RWPE1 (cell line): ENCODE data around the gene ATP8B1.
"Not testable (repeated sequence)": the region's sequence is repeated elsewhere in the genome, so short reads cannot be mapped to it uniquely, and the experiment has no call there.

ENCODE experiments used
- CTCF ChIA-PET: fragments of 350-600 bp; sonication (Branson Sonifier 250); formaldehyde crosslinking; extraction: SDS; loops from one replicate; lab custom pipeline; 2021; lab: Yijun Ruan, JAX
- POLR2A ChIA-PET: fragments of 400-600 bp; formaldehyde crosslinking; extraction: SDS; loops from one replicate; lab custom pipeline; 2020; ENCODE audit warnings: antibody characterized with exemption; ENCODE audit not compliant: low non-redundant PET; lab: Yijun Ruan, JAX
- DNase-seq: peaks from one replicate; pipeline ENCODE4 v3.0.0; 2012; ENCODE audit warnings: low spot score
- H3K27ac ChIP-seq: fragments of 450-650 bp; 2 replicates; pipeline ENCODE4 v1.5.1; 2017
- TF ChIP-seq, protein P1 (sequence below): fragments of 450-650 bp; conservative IDR thresholded peaks from 2 replicates; pipeline ENCODE4 v1.5.1; 2017; ENCODE audit warnings: low read depth, mild to moderate bottlenecking

The ATP8B1 gene

GRCh38 chr18:57655740-57656139 lies 147.4 kb downstream of the ATP8B1 start:
- ChIA-PET POLR2A (no interaction called here), CTCF (no interaction called here)
- no peak overlapping the region for H3K27ac ChIP-seq
- TF ChIP-seq, protein P1, sequence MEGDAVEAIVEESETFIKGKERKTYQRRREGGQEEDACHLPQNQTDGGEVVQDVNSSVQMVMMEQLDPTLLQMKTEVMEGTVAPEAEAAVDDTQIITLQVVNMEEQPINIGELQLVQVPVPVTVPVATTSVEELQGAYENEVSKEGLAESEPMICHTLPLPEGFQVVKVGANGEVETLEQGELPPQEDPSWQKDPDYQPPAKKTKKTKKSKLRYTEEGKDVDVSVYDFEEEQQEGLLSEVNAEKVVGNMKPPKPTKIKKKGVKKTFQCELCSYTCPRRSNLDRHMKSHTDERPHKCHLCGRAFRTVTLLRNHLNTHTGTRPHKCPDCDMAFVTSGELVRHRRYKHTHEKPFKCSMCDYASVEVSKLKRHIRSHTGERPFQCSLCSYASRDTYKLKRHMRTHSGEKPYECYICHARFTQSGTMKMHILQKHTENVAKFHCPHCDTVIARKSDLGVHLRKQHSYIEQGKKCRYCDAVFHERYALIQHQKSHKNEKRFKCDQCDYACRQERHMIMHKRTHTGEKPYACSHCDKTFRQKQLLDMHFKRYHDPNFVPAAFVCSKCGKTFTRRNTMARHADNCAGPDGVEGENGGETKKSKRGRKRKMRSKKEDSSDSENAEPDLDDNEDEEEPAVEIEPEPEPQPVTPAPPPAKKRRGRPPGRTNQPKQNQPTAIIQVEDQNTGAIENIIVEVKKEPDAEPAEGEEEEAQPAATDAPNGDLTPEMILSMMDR, result no peak
- no peak for DNase-seq

- ChIA-PET CTCF (no interaction called here), POLR2A (no interaction called here)
- TF ChIP-seq, protein P1, result no peak
- H3K27ac ChIP-seq, result no peak overlapping the region
- DNase-seq, result no peak
These were observed 151.2 kb downstream of the ATP8B1 start for GRCh38 chr18:57651914-57652313.

- peak; percentile 68 for DNase-seq
- CTCF ChIA-PET, result interaction anchor here (0.6 kb wide), 1 partner anchor 890 kb away, joined by 4 read pairs; no protein-coding TSS in a partner anchor
- POLR2A ChIA-PET, result no interaction called here
- TF ChIP-seq, protein P1, result no peak
- peak overlapping the region; percentile 59 for H3K27ac ChIP-seq
These were observed 153.3 kb downstream of the ATP8B1 start for GRCh38 chr18:57649556-57650500.

DNA sequence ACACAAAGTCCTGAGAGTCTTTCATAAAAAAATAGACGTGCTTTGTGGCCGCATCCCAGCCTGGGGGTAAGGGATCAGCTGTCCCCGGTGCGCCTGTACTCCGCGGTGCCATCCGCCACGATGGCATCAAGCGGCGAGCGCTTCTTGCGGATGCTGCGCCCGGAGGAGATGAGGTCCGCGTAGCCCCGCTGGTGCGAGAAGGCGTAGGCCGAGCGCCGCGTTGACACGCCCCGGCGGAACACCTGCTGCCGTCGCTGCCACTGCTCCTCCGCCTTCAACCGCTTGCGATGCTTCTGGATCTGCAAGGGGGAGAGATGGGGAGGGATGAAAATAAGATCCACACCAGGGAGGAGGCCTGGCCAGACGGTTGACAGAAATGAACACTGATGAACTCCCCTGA lies 154.7 kb downstream of the ATP8B1 start:
- H3K27ac ChIP-seq, result no peak overlapping the region
- TF ChIP-seq, protein P1, result no peak
- ChIA-PET POLR2A (no interaction called here), CTCF (no interaction called here)
- DNase-seq, result no peak

GRCh38 chr18:57644540-57644939 lies 158.6 kb downstream of the ATP8B1 start:
- H3K27ac ChIP-seq, result no peak overlapping the region
- DNase-seq, result no peak
- POLR2A ChIA-PET, result no interaction called here
- CTCF ChIA-PET, result no interaction called here
- TF ChIP-seq, protein P1, result peak; percentile 19; the same call in 1 of the 2 replicates

GRCh38 chr18:57643726-57644125 lies 159.4 kb downstream of the ATP8B1 start:
- H3K27ac ChIP-seq, POLR2A ChIA-PET, CTCF ChIA-PET, DNase-seq: not testable (repeated sequence)

GRCh38 chr18:57642462-57642861 lies 160.7 kb downstream of the ATP8B1 start:
- DNase-seq, CTCF ChIA-PET, H3K27ac ChIP-seq, POLR2A ChIA-PET: not testable (repeated sequence)
